Endothelial cell of umbilical vein (primary cell): ENCODE data around the gene FER. TPM values are rescaled to one million over a fixed set of nuclear protein-coding genes. Genes with fewer than 3 reads are reported as not detected.

Experiments
- BruUV-seq: library from RNA; stranded (reverse); fragments of 400-500 nt; replicated peaks from 2 replicates; lab custom pipeline; 2021; lab: Mats Ljungman, UMichigan
- CTCF ChIA-PET: fragments of 300-600, 350-600 bp; sonication (Branson Sonifier 250); formaldehyde crosslinking; loops from one replicate; lab custom pipeline; 2021; ENCODE audit warnings: antibody characterized with exemption, inconsistent platforms; lab: Charles Lee
- POLR2A ChIA-PET: fragments of 300-600, 350-600 bp; sonication (Branson Sonifier 250); formaldehyde crosslinking; loops from one replicate; lab custom pipeline; 2021; ENCODE audit warnings: antibody characterized with exemption, inconsistent platforms; lab: Charles Lee
- DNase-seq: peaks from one replicate; pipeline ENCODE4 v3.0.0-alpha.2; 2011; ENCODE audit warnings: low read depth, low spot score
- FAIRE-seq: peaks from 2 replicates; lab custom pipeline; 2011; peaks lifted over from hg19 to GRCh38; lab: Jason Lieb, UNC
- H2AFZ ChIP-seq: 2 replicates; pipeline ENCODE4 v1.6.0; 2012; ENCODE audit warnings: low read depth, low read length, control low read depth, inconsistent platforms
- H3K27ac ChIP-seq: 2 replicates; pipeline ENCODE4 v1.5.1; 2011; ENCODE audit warnings: low read depth, mild to moderate bottlenecking, control low read depth, low read length, moderate library complexity; ENCODE audit not compliant: insufficient read depth
- H3K27me3 ChIP-seq, 2 experiments: 2 replicates each; pipeline versions ENCODE4 v1.6.0 to v1.6.1; 2011; ENCODE audit warnings: low read length in 2 of 2, mixed read lengths in 1 of 2; ENCODE audit not compliant: control insufficient read depth in 2 of 2, insufficient read depth in 2 of 2
- H3K36me3 ChIP-seq, 2 experiments: 2 replicates in 1 of 2; 3 replicates in 1 of 2; pipeline ENCODE4 v1.5.1; 2011; ENCODE audit warnings: low read length in 2 of 2, mild to moderate bottlenecking in 1 of 2, moderate library complexity in 1 of 2; ENCODE audit not compliant: control insufficient read depth in 2 of 2, insufficient read depth in 2 of 2; ENCODE audit errors: extremely low read depth in 1 of 2
- H3K4me1 ChIP-seq: 3 replicates; pipeline ENCODE4 v1.5.1; 2011; ENCODE audit warnings: mild to moderate bottlenecking, low read length; ENCODE audit not compliant: control insufficient read depth, insufficient read depth; ENCODE audit errors: extremely low read depth
- H3K4me2 ChIP-seq: 2 replicates; pipeline ENCODE4 v1.6.1; 2011; ENCODE audit warnings: low read length, control low read depth, mixed read lengths; ENCODE audit not compliant: insufficient read depth
- H3K4me3 ChIP-seq, 3 experiments: fragments of 200-600 bp in 1 of 3; sonication (generic), shearing (Covaris generic) in 1 of 3; replicated peaks in 1 of 3; 2 replicates each; pipeline ENCODE4 v1.5.1; 2011 to 2016; ENCODE audit warnings: control low read depth in 3 of 3, low read length in 3 of 3, mild to moderate bottlenecking in 2 of 3, inconsistent platforms in 1 of 3, low read depth in 1 of 3, moderate library complexity in 1 of 3; ENCODE audit not compliant: insufficient read depth in 1 of 3
- H3K79me2 ChIP-seq: 2 replicates; pipeline ENCODE4 v1.6.0; 2012; ENCODE audit warnings: low read length, inconsistent platforms; ENCODE audit not compliant: control insufficient read depth, insufficient read depth
- H3K9ac ChIP-seq: replicated peaks from 2 replicates; pipeline ENCODE3; 2011; ENCODE audit warnings: low read length, control low read depth; ENCODE audit not compliant: insufficient read depth; ENCODE audit errors: extremely low read depth
- H3K9me1 ChIP-seq: replicated peaks from 3 replicates; pipeline ENCODE4 v1.6.0; 2011; ENCODE audit warnings: mild to moderate bottlenecking, low read length; ENCODE audit not compliant: control insufficient read depth, insufficient read depth; ENCODE audit errors: extremely low read depth
- H3K9me3 ChIP-seq: replicated peaks from 2 replicates; pipeline ENCODE4 v1.5.1; 2012; ENCODE audit warnings: low read length, inconsistent platforms; ENCODE audit not compliant: control insufficient read depth, insufficient read depth
- H4K20me1 ChIP-seq: replicated peaks from 2 replicates; pipeline ENCODE3; 2011; ENCODE audit warnings: mild to moderate bottlenecking, low read length; ENCODE audit not compliant: control insufficient read depth, insufficient read depth; ENCODE audit errors: extremely low read depth
- CTCF ChIP-seq, 2 donors: IDR thresholded peaks; 1 replicate in 1 of 2; 2 replicates in 1 of 2; pipeline ENCODE4 v1.5.1; 2011; ENCODE audit warnings: low read length in 2 of 2, mild to moderate bottlenecking in 2 of 2, moderate library complexity in 2 of 2, control low read depth in 1 of 2, inconsistent platforms in 1 of 2, low read depth in 1 of 2; ENCODE audit not compliant: insufficient read depth in 1 of 2; ENCODE audit errors: extremely low read depth in 1 of 2
- EZH2 ChIP-seq: IDR thresholded peaks from 2 replicates; pipeline ENCODE4 v1.6.1; 2012; ENCODE audit warnings: borderline replicate concordance, low read depth, mild to moderate bottlenecking, moderate library complexity, low read length, inconsistent platforms; ENCODE audit not compliant: severe bottlenecking
- FOS ChIP-seq: IDR thresholded peaks from 2 replicates; pipeline ENCODE4 v1.6.1; 2011; ENCODE audit warnings: mild to moderate bottlenecking, low read length, moderate library complexity, borderline replicate concordance; ENCODE audit not compliant: insufficient read depth
- GATA2 ChIP-seq: IDR thresholded peaks from 2 replicates; pipeline ENCODE4 v1.7.0; 2011; ENCODE audit warnings: low read depth, mild to moderate bottlenecking, moderate library complexity, mixed read lengths, low read length; ENCODE audit not compliant: insufficient read length, insufficient read depth
- JUN ChIP-seq: IDR thresholded peaks from 2 replicates; pipeline ENCODE4 v1.6.1; 2011; ENCODE audit warnings: borderline replicate concordance, low read depth; ENCODE audit not compliant: insufficient read length, insufficient read depth
- MYC ChIP-seq: IDR thresholded peaks from one replicate; pipeline ENCODE4 v1.6.1; 2011; ENCODE audit warnings: mild to moderate bottlenecking, low read depth, low read length
- POLR2A ChIP-seq: IDR thresholded peaks from 2 replicates; pipeline ENCODE4 v1.6.1; 2012; ENCODE audit warnings: low read depth, mild to moderate bottlenecking, control low read depth, low read length
- POLR2AphosphoS5 ChIP-seq: IDR thresholded peaks from 2 replicates; pipeline ENCODE4 v1.6.1; 2012; ENCODE audit warnings: low read depth, mild to moderate bottlenecking, control low read depth, low read length, moderate library complexity; ENCODE audit not compliant: insufficient read depth
- dilution Hi-C: fragments of 300-500 bp; cut with MboI; formaldehyde crosslinking; loops from one replicate; pipeline ENCODE4 v1.15.0; 2019; ENCODE audit warnings: low sequenced_read_pairs; ENCODE audit not compliant: extremely low pct_ligation_motif_present
- intact Hi-C: fragments of 100-400 bp; cut with micrococcal nuclease; formaldehyde crosslinking; loops from one replicate; pipeline ENCODE4 v1.10.0; 2022
- polyA plus RNA-seq, 4 experiments: library from polyadenylated mRNA; depleted of rRNA in 3 of 4; stranded (reverse) in 3 of 4; unstranded in 1 of 4; fragments of >200 nt; gene quantifications; 2 replicates each; pipeline versions ENCODE4 v1.2.1 to v1.2.3, GENCODE V29; 2011 to 2012; ENCODE audit warnings: missing spikeins in 1 of 4
- total RNA-seq: library from RNA; stranded (reverse); gene quantifications from 2 replicates; pipeline ENCODE4 v1.2.3, GENCODE V29; 2021

Gene FER
- total and polyA plus RNA-seq, 2 donors (not counting 3 experiments of a cell fraction or from before 2014, with no cell fraction given), result 2.3 to 27.5 TPM

DNA sequence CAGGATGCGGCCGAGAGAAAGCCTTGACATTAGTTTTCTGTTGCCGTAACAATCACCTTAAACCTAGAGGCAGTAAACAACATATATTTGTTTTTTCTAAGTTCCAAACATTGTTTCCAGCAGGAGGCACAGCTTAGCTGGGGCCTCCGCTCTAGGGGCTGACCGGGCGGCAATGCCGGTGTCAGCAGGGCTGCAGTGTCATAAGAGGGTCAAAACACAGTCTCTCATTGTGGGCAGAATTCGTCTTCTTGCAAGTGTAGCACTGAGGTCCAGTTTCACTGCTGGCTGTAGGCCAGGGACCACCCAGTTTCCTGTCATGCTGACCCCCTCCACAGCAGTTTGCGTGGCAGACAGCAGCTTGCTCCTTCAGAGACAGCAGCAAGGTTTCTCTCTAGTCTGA lies 475.8 kb downstream of the FER start:
- H3K9ac ChIP-seq, result no peak overlapping the region
- H3K4me3 ChIP-seq, result no peak overlapping the region
- FAIRE-seq, result no peak
- DNase-seq, result no peak
- H3K4me1 ChIP-seq, result no peaks in the 10 kb centered on the region
- intact Hi-C loops, result no loop called here
- BruUV-seq, result no TSS peak
- TF ChIP-seq JUN, result no peak
- TF ChIP-seq GATA2, result no peak
- TF ChIP-seq EZH2, result no peak
- no peak for TF ChIP-seq CTCF (IDR thresholded peaks at IDR 0.05; ENCODE audit: extremely low read depth in 1 of 2, insufficient read depth in 1 of 2, low read depth in 1 of 2, low read length in 2 of 2)
- no peak for TF ChIP-seq POLR2A
- no peak for TF ChIP-seq MYC
- TF ChIP-seq POLR2AphosphoS5, result no peak
- TF ChIP-seq FOS, result no peak
- H3K9me3 ChIP-seq, result no peaks in the 10 kb centered on the region
- H3K9me1 ChIP-seq, result no peaks in the 10 kb centered on the region
- no peak overlapping the region for H3K4me2 ChIP-seq
- no peaks in the 10 kb centered on the region for H3K36me3 ChIP-seq
- no peaks in the 10 kb centered on the region for H3K79me2 ChIP-seq
- no peaks in the 10 kb centered on the region for H4K20me1 ChIP-seq
- no peak overlapping the region for H3K27ac ChIP-seq
- ChIA-PET CTCF (no interaction called here), POLR2A (no interaction called here)
- no peak overlapping the region for H2AFZ ChIP-seq
- H3K27me3 ChIP-seq, result peaks cover 0 to 2% of the 10 kb centered on the region in 2 experiments
- dilution Hi-C loops, result no loop called here
